Neural cell (in vitro differentiated cells): Measurements from ENCODE around the gene KMT2E.

Source experiments
- CTCF ChIP-seq: fragments of 450-650 bp; IDR thresholded peaks from 2 replicates; pipeline ENCODE4 v1.5.1; 2014; ENCODE audit warnings: antibody characterized with exemption, mild to moderate bottlenecking, moderate library complexity; ENCODE audit not compliant: poor library complexity, severe bottlenecking
- EP300 ChIP-seq: fragments of 450-650 bp; conservative IDR thresholded peaks from 2 replicates; pipeline ENCODE4 v1.6.1; 2014; ENCODE audit warnings: antibody characterized with exemption, mild to moderate bottlenecking, moderate library complexity; ENCODE audit not compliant: poor library complexity, severe bottlenecking
- EZH2 ChIP-seq: fragments of 200-600, 300-800 bp; shearing (Covaris generic), sonication (generic); IDR thresholded peaks from 2 replicates; pipeline ENCODE4 v1.6.1; 2014; ENCODE audit warnings: antibody characterized with exemption, low read length, borderline replicate concordance, mild to moderate bottlenecking; ENCODE audit not compliant: insufficient read depth, poor library complexity, severe bottlenecking
- MXI1 ChIP-seq: fragments of 450-650 bp; conservative IDR thresholded peaks from 2 replicates; pipeline ENCODE4 v1.6.1; 2014; ENCODE audit warnings: antibody characterized with exemption, mild to moderate bottlenecking; ENCODE audit not compliant: poor library complexity, severe bottlenecking
- POLR2AphosphoS5 ChIP-seq: IDR thresholded peaks from 2 replicates; pipeline ENCODE4 v1.6.1; 2012

GRCh38 chr7:104985259-104985617, 28.8 kb upstream of the KMT2E start:
- TF ChIP-seq CTCF (no peak), POLR2AphosphoS5 (no peak), EZH2 (no peak), EP300 (no peak), MXI1 (no peak)
